GM10847 (cell line): ENCODE measurements around the gene KAT7.

Experiments
- POLR2A ChIP-seq: IDR thresholded peaks from 2 replicates; pipeline ENCODE4 v1.6.1; 2011; ENCODE audit not compliant: insufficient read length; ENCODE audit errors: extremely low read depth

KAT7 gene

GRCh38 chr17:49843774-49844350 is 55.4 kb downstream of the KAT7 start:
- TF ChIP-seq POLR2A = no peak

- TF ChIP-seq POLR2A = no peak
Measured at GRCh38 chr17:49845321-49845720, 56.8 kb downstream of the KAT7 start.

- no peak for TF ChIP-seq POLR2A
Measured at GRCh38 chr17:49846938-49847712, 58.6 kb downstream of the KAT7 start.

- no peak for TF ChIP-seq POLR2A
Measured at GRCh38 chr17:49848019-49848473, 59.6 kb downstream of the KAT7 start, which contains the start of gene TAC4. Gene TAC4, minus strand, starts transcription at chr17:49848069. Its CDS starts 52 bp downstream, at chr17:49848017.

GRCh38 chr17:49848739-49849138 is 60.3 kb downstream of the KAT7 start:
- TF ChIP-seq POLR2A = no peak

- no peak for TF ChIP-seq POLR2A
Measured at GRCh38 chr17:49850218-49850610, 61.7 kb downstream of the KAT7 start.

GRCh38 chr17:49850772-49851386 is 62.4 kb downstream of the KAT7 start:
- no peak for TF ChIP-seq POLR2A

GRCh38 chr17:49851387-49852291 is 63.2 kb downstream of the KAT7 start:
- TF ChIP-seq POLR2A = no peak

GRCh38 chr17:49853470-49854015 is 65.1 kb downstream of the KAT7 start:
- no peak for TF ChIP-seq POLR2A

GRCh38 chr17:49854126-49854525 is 65.6 kb downstream of the KAT7 start:
- TF ChIP-seq POLR2A = no peak

GRCh38 chr17:49858796-49859195 is 70.3 kb downstream of the KAT7 start:
- no peak for TF ChIP-seq POLR2A

- no peak for TF ChIP-seq POLR2A
Measured at GRCh38 chr17:49859991-49860953, 71.8 kb downstream of the KAT7 start.

GRCh38 chr17:49861150-49861884 is 72.8 kb downstream of the KAT7 start:
- no peak for TF ChIP-seq POLR2A
